ENCODE results near the gene ATP6V0A4.

Gene ATP6V0A4

GRCh38 chr7:138662991-138663320 is 135.0 kb downstream of the ATP6V0A4 start:
- no peak for TF ChIP-seq EZH2 (IDR thresholded peaks at IDR 0.05; ENCODE audit: borderline replicate concordance, low read depth, low read length, severe bottlenecking)
- TF ChIP-seq, protein P1, sequence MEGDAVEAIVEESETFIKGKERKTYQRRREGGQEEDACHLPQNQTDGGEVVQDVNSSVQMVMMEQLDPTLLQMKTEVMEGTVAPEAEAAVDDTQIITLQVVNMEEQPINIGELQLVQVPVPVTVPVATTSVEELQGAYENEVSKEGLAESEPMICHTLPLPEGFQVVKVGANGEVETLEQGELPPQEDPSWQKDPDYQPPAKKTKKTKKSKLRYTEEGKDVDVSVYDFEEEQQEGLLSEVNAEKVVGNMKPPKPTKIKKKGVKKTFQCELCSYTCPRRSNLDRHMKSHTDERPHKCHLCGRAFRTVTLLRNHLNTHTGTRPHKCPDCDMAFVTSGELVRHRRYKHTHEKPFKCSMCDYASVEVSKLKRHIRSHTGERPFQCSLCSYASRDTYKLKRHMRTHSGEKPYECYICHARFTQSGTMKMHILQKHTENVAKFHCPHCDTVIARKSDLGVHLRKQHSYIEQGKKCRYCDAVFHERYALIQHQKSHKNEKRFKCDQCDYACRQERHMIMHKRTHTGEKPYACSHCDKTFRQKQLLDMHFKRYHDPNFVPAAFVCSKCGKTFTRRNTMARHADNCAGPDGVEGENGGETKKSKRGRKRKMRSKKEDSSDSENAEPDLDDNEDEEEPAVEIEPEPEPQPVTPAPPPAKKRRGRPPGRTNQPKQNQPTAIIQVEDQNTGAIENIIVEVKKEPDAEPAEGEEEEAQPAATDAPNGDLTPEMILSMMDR (IDR thresholded peaks at IDR 0.05; ENCODE audit: borderline replicate concordance, extremely low read depth, low read length, poor library complexity, severe bottlenecking) = no peak
- H3K4me3 ChIP-seq (ENCODE audit: low read depth in 1 of 2, low read length in 2 of 2) = no peak overlapping the region
- H3K4me1 ChIP-seq (ENCODE audit: insufficient read depth, low read length) = no peaks in the 10 kb centered on the region
- H4K20me1 ChIP-seq (ENCODE audit: insufficient read depth, low read length) = no peaks in the 10 kb centered on the region
- no peak overlapping the region for H3K9ac ChIP-seq (ENCODE audit: low read depth, low read length)
- H3K27ac ChIP-seq (ENCODE audit: low read length) = no peak overlapping the region
- no peaks in the 10 kb centered on the region for H3K79me2 ChIP-seq (ENCODE audit: insufficient read depth, low read length)
- no peaks in the 10 kb centered on the region for H3K9me3 ChIP-seq (ENCODE audit: insufficient read depth, low read length, severe bottlenecking)
- no peak overlapping the region for H2AFZ ChIP-seq (ENCODE audit: low read depth, low read length)
- no peaks in the 10 kb centered on the region for H3K36me3 ChIP-seq (ENCODE audit: insufficient read depth, low read length)
- ATAC-seq (ENCODE audit: insufficient read depth, low read depth) (no peak), DNase-seq (no peak)
- no peak overlapping the region for H3K4me2 ChIP-seq (ENCODE audit: insufficient read depth, low read length)
- no peaks in the 10 kb centered on the region for H3K27me3 ChIP-seq (ENCODE audit: insufficient read depth, low read length, poor library complexity)

- Histone ChIP-seq H2AFZ (ENCODE audit: low read depth, low read length) (no peak overlapping the region), H3K27me3 (ENCODE audit: insufficient read depth, low read length, poor library complexity) (no peaks in the 10 kb centered on the region)
Measured at GRCh38 chr7:138662076-138662990, 135.7 kb downstream of the ATP6V0A4 start.

GRCh38 chr7:138661069-138661635 is 136.8 kb downstream of the ATP6V0A4 start:
- ATAC-seq (ENCODE audit: insufficient read depth, low read depth) (no peak), DNase-seq (no peak)
- H3K4me2 ChIP-seq (ENCODE audit: insufficient read depth, low read length) = no peak overlapping the region
- no peaks in the 10 kb centered on the region for H3K36me3 ChIP-seq (ENCODE audit: insufficient read depth, low read length)
- no peaks in the 10 kb centered on the region for H4K20me1 ChIP-seq (ENCODE audit: insufficient read depth, low read length)
- H3K79me2 ChIP-seq (ENCODE audit: insufficient read depth, low read length) = no peaks in the 10 kb centered on the region
- H3K27me3 ChIP-seq (ENCODE audit: insufficient read depth, low read length, poor library complexity) = no peaks in the 10 kb centered on the region
- TF ChIP-seq, protein P1 (IDR thresholded peaks at IDR 0.05; ENCODE audit: borderline replicate concordance, extremely low read depth, low read length, poor library complexity, severe bottlenecking) = no peak
- no peak overlapping the region for H3K4me3 ChIP-seq (ENCODE audit: low read depth in 1 of 2, low read length in 2 of 2)
- H3K9ac ChIP-seq (ENCODE audit: low read depth, low read length) = no peak overlapping the region
- H3K9me3 ChIP-seq (ENCODE audit: insufficient read depth, low read length, severe bottlenecking) = no peaks in the 10 kb centered on the region
- H3K4me1 ChIP-seq (ENCODE audit: insufficient read depth, low read length) = no peaks in the 10 kb centered on the region
- H3K27ac ChIP-seq (ENCODE audit: low read length) = no peak overlapping the region
- no peak overlapping the region for H2AFZ ChIP-seq (ENCODE audit: low read depth, low read length)

More at GRCh38 chr7:138662076-138662990, 135.7 kb downstream of the ATP6V0A4 start:
- Histone ChIP-seq H4K20me1 (ENCODE audit: insufficient read depth, low read length) (no peaks in the 10 kb centered on the region), H3K9ac (ENCODE audit: low read depth, low read length) (no peak overlapping the region), H3K27ac (ENCODE audit: low read length) (no peak overlapping the region), H3K4me2 (ENCODE audit: insufficient read depth, low read length) (no peak overlapping the region), H3K4me3 (ENCODE audit: low read depth in 1 of 2, low read length in 2 of 2) (no peak overlapping the region), H3K4me1 (ENCODE audit: insufficient read depth, low read length) (no peaks in the 10 kb centered on the region), H3K9me3 (ENCODE audit: insufficient read depth, low read length, severe bottlenecking) (no peaks in the 10 kb centered on the region), H3K79me2 (ENCODE audit: insufficient read depth, low read length) (no peaks in the 10 kb centered on the region), H3K36me3 (ENCODE audit: insufficient read depth, low read length) (no peaks in the 10 kb centered on the region)
- ATAC-seq (ENCODE audit: insufficient read depth, low read depth) (no peak), DNase-seq (no peak)
- TF ChIP-seq EZH2 (IDR thresholded peaks at IDR 0.05; ENCODE audit: borderline replicate concordance, low read depth, low read length, severe bottlenecking) = no peak
- TF ChIP-seq, protein P1 (IDR thresholded peaks at IDR 0.05; ENCODE audit: borderline replicate concordance, extremely low read depth, low read length, poor library complexity, severe bottlenecking) = no peak
